Activated CD8-positive, alpha-beta T cell treated with anti-CD3 and anti-CD28 coated beads for 36 hours (primary cell): ENCODE results near the gene CREBBP. TPM values are rescaled to one million over a fixed set of nuclear protein-coding genes. Genes with fewer than 3 reads are reported as not detected.
A peak's percentile ranks its signal among the peaks of the same experiment; 100 is the strongest.

ENCODE experiments used
- ATAC-seq: fragments of 200-7000 bp; cut with Tn5 transposase; one replicate; pipeline ENCODE4 v1.10.0; 2021; ENCODE audit warnings: mild to moderate bottlenecking, moderate library complexity
- CTCF ChIA-PET: fragments of 350-600 bp; sonication (Branson Sonifier 250); formaldehyde crosslinking; loops from one replicate; lab custom pipeline; 2021; ENCODE audit warnings: antibody characterized with exemption; lab: Charles Lee
- POLR2A ChIA-PET: fragments of 350-600 bp; sonication (Branson Sonifier 250); formaldehyde crosslinking; loops from one replicate; lab custom pipeline; 2021; ENCODE audit warnings: antibody characterized with exemption; lab: Charles Lee
- DNase-seq: peaks from one replicate; pipeline ENCODE4 v3.0.0-alpha.2; 2020
- H3K27ac Mint-ChIP-seq: one replicate; pipeline ENCODE4 v1.8.0; 2021; ENCODE audit warnings: mild to moderate bottlenecking, mixed read lengths
- H3K27me3 Mint-ChIP-seq: one replicate; pipeline ENCODE4 v1.8.0; 2021; ENCODE audit warnings: mixed read lengths
- H3K36me3 Mint-ChIP-seq: one replicate; pipeline ENCODE4 v1.8.0; 2021; ENCODE audit warnings: low read depth, mixed read lengths
- H3K4me1 Mint-ChIP-seq: one replicate; pipeline ENCODE4 v1.8.0; 2021; ENCODE audit warnings: low read depth, mixed read lengths
- H3K4me3 Mint-ChIP-seq: one replicate; pipeline ENCODE4 v1.8.0; 2021; ENCODE audit warnings: mild to moderate bottlenecking, moderate library complexity, mixed read lengths
- H3K9me3 Mint-ChIP-seq: one replicate; pipeline ENCODE4 v1.8.0; 2021; ENCODE audit warnings: mixed read lengths
- CTCF ChIP-seq: fragments of 200-600 bp; IDR thresholded peaks from one replicate; pipeline ENCODE4 v1.8.0; 2022; ENCODE audit warnings: antibody characterized with exemption, mild to moderate bottlenecking
- intact Hi-C: fragments of 100-400 bp; cut with micrococcal nuclease; formaldehyde crosslinking; loops from one replicate; pipeline ENCODE4 v1.10.0; 2022
- total RNA-seq, 2 experiments: library from RNA; stranded (reverse); gene quantifications; one replicate each; pipeline ENCODE4 v1.2.3, GENCODE V29; 2021

The CREBBP gene
- total RNA-seq, 2 experiments from 2014 or later = 27.9 to 33.5 TPM

- CTCF ChIA-PET = interaction anchor here (1.2 to 1.5 kb wide), 2 partner anchors 14 to 21 kb away, joined by 3 read pairs; no protein-coding TSS in a partner anchor
- intact Hi-C loops = no loop called here
- Mint-ChIP-seq H3K36me3 (peaks cover 48% of the 10 kb centered on the region), H3K27ac (no peak overlapping the region), H3K9me3 (no peaks in the 10 kb centered on the region), H3K4me1 (peaks cover 2% of the 10 kb centered on the region), H3K27me3 (no peaks in the 10 kb centered on the region), H3K4me3 (no peak overlapping the region)
- POLR2A ChIA-PET = interaction anchor here (1.0 kb wide), 1 partner anchor 15 kb away, joined by 3 read pairs; the partner anchor contains the start of gene TRAP1
- ATAC-seq (no peak), DNase-seq (no peak)
- TF ChIP-seq CTCF = no peak
Observed at GRCh38 chr16:3732171-3732570, 148.3 kb downstream of the CREBBP start.

GRCh38 chr16:3731126-3731935 is 149.2 kb downstream of the CREBBP start:
- ChIA-PET POLR2A (interaction anchor here (0.5 to 1.0 kb wide), 2 partner anchors 14 to 15 kb away, joined by 3 read pairs; partner anchors contain the start of gene TRAP1), CTCF (interaction anchor here (1.2 kb wide), 1 partner anchor 21 kb away, joined by 3 read pairs; no protein-coding TSS in a partner anchor)
- DNase-seq = no peak
- H3K36me3 Mint-ChIP-seq = peaks cover 44% of the 10 kb centered on the region
- H3K4me3 Mint-ChIP-seq = no peak overlapping the region
- intact Hi-C loops = no loop called here
- H3K27me3 Mint-ChIP-seq = no peaks in the 10 kb centered on the region
- peak; percentile 24 for ATAC-seq
- no peaks in the 10 kb centered on the region for H3K9me3 Mint-ChIP-seq
- no peak overlapping the region for H3K27ac Mint-ChIP-seq
- TF ChIP-seq CTCF = no peak
- peaks cover 2% of the 10 kb centered on the region for H3K4me1 Mint-ChIP-seq

GRCh38 chr16:3730161-3731125 is 150.1 kb downstream of the CREBBP start:
- ChIA-PET CTCF (no interaction called here), POLR2A (interaction anchor here (0.5 to 1.3 kb wide), 2 partner anchors 13 kb away, joined by 3 to 4 read pairs; partner anchors contain the start of gene TRAP1)
- Mint-ChIP-seq H3K4me3 (no peak overlapping the region), H3K4me1 (peaks cover 4% of the 10 kb centered on the region), H3K27ac (no peak overlapping the region), H3K9me3 (no peaks in the 10 kb centered on the region), H3K27me3 (no peaks in the 10 kb centered on the region), H3K36me3 (peaks cover 38% of the 10 kb centered on the region)
- no peak for TF ChIP-seq CTCF
- ATAC-seq (no peak), DNase-seq (no peak)
- intact Hi-C loops = no loop called here

- POLR2A ChIA-PET = interaction anchor here (0.8 to 1.3 kb wide), 2 partner anchors 12 to 29 kb away, joined by 3 to 4 read pairs; partner anchors contain the start of gene TRAP1
- Mint-ChIP-seq H3K36me3 (peaks cover 31% of the 10 kb centered on the region), H3K27ac (no peak overlapping the region), H3K4me1 (peaks cover 2% of the 10 kb centered on the region), H3K9me3 (no peaks in the 10 kb centered on the region), H3K4me3 (no peak overlapping the region), H3K27me3 (no peaks in the 10 kb centered on the region)
- DNase-seq (no peak), ATAC-seq (no peak)
- CTCF ChIA-PET = no interaction called here
- no peak for TF ChIP-seq CTCF
- intact Hi-C loops = no loop called here
Observed at GRCh38 chr16:3729161-3730112, 151.1 kb downstream of the CREBBP start.
